Chondrocyte (in vitro differentiated cells): ENCODE results near the gene ATAD3B. TPM values are rescaled to one million over a fixed set of nuclear protein-coding genes. Genes with fewer than 3 reads are reported as not detected.

Experiments used
- DNase-seq: peaks from one replicate; pipeline ENCODE4 v3.0.0; 2021; ENCODE audit warnings: mixed read lengths, low spot score
- H3K27ac Mint-ChIP-seq: one replicate; pipeline ENCODE4 v1.8.0; 2021; ENCODE audit warnings: mild to moderate bottlenecking, moderate library complexity, mixed read lengths; ENCODE audit not compliant: unreplicated experiment
- H3K27me3 Mint-ChIP-seq: 2 replicates; pipeline ENCODE4 v1.8.0; 2021; ENCODE audit warnings: low read depth, mixed read lengths
- H3K36me3 Mint-ChIP-seq: 2 replicates; pipeline ENCODE4 v1.8.0; 2021; ENCODE audit warnings: low read depth, mixed read lengths
- H3K4me1 Mint-ChIP-seq: 2 replicates; pipeline ENCODE4 v1.8.0; 2021; ENCODE audit warnings: low read depth, mild to moderate bottlenecking, mixed read lengths
- H3K4me3 Mint-ChIP-seq: one replicate; pipeline ENCODE4 v1.8.0; 2021; ENCODE audit warnings: mild to moderate bottlenecking, moderate library complexity, mixed read lengths; ENCODE audit not compliant: unreplicated experiment
- H3K9me3 Mint-ChIP-seq: 2 replicates; pipeline ENCODE4 v1.8.0; 2021; ENCODE audit warnings: low read depth, mixed read lengths
- long read RNA-seq: library from polyadenylated mRNA; stranded (forward); transcript quantifications from one replicate; pipeline ENCODE4 v2.0.0, GENCODE V29; 2021
- total RNA-seq: library from RNA; stranded (reverse); gene quantifications from 3 replicates; pipeline ENCODE4 v1.2.1, GENCODE V29; 2021
- TF ChIP-seq, protein P1 (sequence below): fragments of 200-600 bp; sonication (generic); IDR thresholded peaks from 2 replicates; pipeline ENCODE4 v1.5.0; 2021; ENCODE audit warnings: antibody characterized with exemption, mild to moderate bottlenecking, moderate library complexity

The ATAD3B gene
- total RNA-seq, result 24.3 to 31.9 TPM (median 24.7 TPM) in 3 replicates
- long read RNA-seq, full-length matches to known transcripts, result 13 of 25 reads
- long read RNA-seq, partial matches to known transcripts, result 3 of 25 reads
- long read RNA-seq, other reads (novel, unspliced or antisense), result 9 of 25 reads

- TF ChIP-seq, protein P1, sequence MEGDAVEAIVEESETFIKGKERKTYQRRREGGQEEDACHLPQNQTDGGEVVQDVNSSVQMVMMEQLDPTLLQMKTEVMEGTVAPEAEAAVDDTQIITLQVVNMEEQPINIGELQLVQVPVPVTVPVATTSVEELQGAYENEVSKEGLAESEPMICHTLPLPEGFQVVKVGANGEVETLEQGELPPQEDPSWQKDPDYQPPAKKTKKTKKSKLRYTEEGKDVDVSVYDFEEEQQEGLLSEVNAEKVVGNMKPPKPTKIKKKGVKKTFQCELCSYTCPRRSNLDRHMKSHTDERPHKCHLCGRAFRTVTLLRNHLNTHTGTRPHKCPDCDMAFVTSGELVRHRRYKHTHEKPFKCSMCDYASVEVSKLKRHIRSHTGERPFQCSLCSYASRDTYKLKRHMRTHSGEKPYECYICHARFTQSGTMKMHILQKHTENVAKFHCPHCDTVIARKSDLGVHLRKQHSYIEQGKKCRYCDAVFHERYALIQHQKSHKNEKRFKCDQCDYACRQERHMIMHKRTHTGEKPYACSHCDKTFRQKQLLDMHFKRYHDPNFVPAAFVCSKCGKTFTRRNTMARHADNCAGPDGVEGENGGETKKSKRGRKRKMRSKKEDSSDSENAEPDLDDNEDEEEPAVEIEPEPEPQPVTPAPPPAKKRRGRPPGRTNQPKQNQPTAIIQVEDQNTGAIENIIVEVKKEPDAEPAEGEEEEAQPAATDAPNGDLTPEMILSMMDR, result no peak
- H3K4me3 Mint-ChIP-seq, result peak within 1 kb of the TSS; percentile 79
- peaks cover 3% of the 10 kb centered on the region for H3K9me3 Mint-ChIP-seq
- peak within 1 kb of the TSS; percentile 87 for H3K27ac Mint-ChIP-seq
- peaks cover 28% of the 10 kb centered on the region for H3K4me1 Mint-ChIP-seq
- H3K36me3 Mint-ChIP-seq, result peaks cover 1% of the 10 kb centered on the region
- no peaks in the 10 kb centered on the region for H3K27me3 Mint-ChIP-seq
- DNase-seq, result no peak
Observed at GRCh38 chr1:1471389-1472052, at the start of gene ATAD3B. Gene ATAD3B, plus strand, starts transcription at chr1:1471765. Its CDS starts 120 bp downstream, at chr1:1471885.

DNA sequence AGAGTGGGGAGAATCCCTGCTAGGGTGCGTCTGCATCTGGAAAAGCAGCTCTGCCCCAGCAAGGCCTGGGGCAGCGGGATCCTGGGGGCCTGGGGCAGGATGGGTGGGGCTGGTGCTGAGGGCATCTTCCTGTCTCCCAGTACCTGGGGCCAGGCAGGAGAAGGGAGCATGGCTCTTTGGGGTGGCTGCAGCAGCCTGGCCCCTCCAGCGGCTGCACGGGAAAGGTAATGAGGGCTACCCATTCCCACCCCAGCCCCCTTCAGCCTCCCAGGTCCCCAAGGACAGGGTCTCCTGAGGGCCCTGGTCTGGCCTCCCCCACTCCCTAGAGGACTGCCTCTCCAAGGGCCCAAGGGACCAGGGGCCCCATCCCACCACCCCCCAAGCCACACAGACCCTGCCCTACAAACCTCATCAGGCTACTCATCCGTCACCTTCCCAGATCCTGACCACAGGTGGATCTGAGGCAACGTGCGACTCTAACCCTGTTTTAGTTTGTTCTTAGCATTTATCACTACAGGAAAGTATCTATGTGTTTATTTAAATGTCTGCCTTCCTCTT is 49.6 kb upstream of the ATAD3B start:
- DNase-seq, result no peak
- no peak overlapping the region for H3K27ac Mint-ChIP-seq
- H3K4me1 Mint-ChIP-seq, result no peaks in the 10 kb centered on the region
- H3K36me3 Mint-ChIP-seq, result no peaks in the 10 kb centered on the region
- H3K27me3 Mint-ChIP-seq, result no peaks in the 10 kb centered on the region
- TF ChIP-seq, protein P1, result no peak
- no peak overlapping the region for H3K4me3 Mint-ChIP-seq
- H3K9me3 Mint-ChIP-seq, result no peaks in the 10 kb centered on the region

DNA sequence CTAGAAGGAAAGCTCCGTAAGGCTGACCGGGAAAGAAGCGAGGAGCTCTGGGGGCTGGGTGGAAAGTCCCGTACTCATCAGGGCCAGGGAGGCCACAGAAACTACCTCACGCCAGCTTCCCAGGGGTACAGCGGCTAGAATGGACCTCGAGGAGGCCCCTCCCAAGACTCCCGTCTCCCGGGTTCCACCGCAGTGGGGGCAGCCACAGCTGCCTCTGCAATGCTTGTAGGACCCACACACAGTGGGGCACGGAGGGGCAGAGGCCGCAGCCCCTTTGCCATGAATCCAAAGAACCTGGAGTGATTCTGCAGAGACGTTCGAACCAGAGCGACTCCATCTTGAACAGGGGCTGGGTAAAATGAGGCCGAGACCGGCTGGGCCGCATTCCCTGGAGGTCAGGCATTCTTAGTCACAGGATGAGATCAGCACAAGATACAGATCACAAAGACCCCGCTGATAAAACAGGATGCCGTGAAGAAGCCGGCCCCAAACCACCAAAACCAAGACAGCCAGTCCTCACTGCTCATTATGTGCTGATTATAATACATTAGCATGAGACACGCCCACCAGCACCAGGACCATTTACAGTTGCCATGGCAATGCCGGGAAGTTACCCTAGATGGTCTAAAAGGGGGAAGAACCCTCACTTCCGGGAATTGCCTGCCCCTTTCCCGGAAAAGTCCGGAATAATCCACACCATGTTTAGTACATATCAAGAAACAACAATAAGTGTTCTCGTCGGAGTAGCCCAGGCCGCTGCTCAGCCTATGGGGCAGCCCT is 48.9 kb upstream of the ATAD3B start:
- no peak overlapping the region for H3K27ac Mint-ChIP-seq
- H3K27me3 Mint-ChIP-seq, result no peaks in the 10 kb centered on the region
- no peaks in the 10 kb centered on the region for H3K9me3 Mint-ChIP-seq
- H3K36me3 Mint-ChIP-seq, result no peaks in the 10 kb centered on the region
- DNase-seq, result no peak
- H3K4me1 Mint-ChIP-seq, result no peaks in the 10 kb centered on the region
- TF ChIP-seq, protein P1, result no peak
- no peak overlapping the region for H3K4me3 Mint-ChIP-seq

DNA sequence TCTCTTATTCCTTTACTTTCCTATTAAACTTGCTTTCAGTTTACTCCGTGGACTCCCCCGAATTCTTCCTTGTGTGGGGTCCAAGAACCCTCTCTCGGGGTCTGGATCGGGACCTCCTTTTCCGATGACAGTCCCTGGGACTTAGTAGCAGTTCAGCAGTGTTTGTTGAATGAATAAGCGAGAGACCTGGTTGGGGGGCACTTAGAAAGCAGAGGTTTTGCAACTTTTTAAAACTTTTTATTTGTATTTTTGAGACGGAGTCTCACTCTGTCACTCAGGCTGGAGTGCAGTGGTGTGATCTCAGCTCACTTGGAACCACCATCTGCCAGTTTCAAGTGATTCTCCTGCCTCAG is 48.3 kb upstream of the ATAD3B start:
- Mint-ChIP-seq H3K36me3 (no peaks in the 10 kb centered on the region), H3K4me1 (no peaks in the 10 kb centered on the region), H3K27me3 (no peaks in the 10 kb centered on the region), H3K27ac (no peak overlapping the region), H3K9me3 (no peaks in the 10 kb centered on the region), H3K4me3 (no peak overlapping the region)
- DNase-seq, result no peak
- TF ChIP-seq, protein P1, result no peak

GRCh38 chr1:1424707-1425106 is 46.9 kb upstream of the ATAD3B start:
- TF ChIP-seq, protein P1, result no peak
- Mint-ChIP-seq H3K27me3 (no peaks in the 10 kb centered on the region), H3K9me3 (no peaks in the 10 kb centered on the region), H3K4me1 (peaks cover 4% of the 10 kb centered on the region), H3K27ac (no peak overlapping the region), H3K36me3 (no peaks in the 10 kb centered on the region), H3K4me3 (no peak overlapping the region)
- no peak for DNase-seq
